HG03139 (cell line): Measurements from ENCODE around the gene TBX10.
A peak's percentile ranks its signal among the peaks of the same experiment; 100 is the strongest.
"Not testable (repeated sequence)": the region's sequence is repeated elsewhere in the genome, so short reads cannot be mapped to it uniquely, and the experiment has no call there.

ENCODE experiments used
- ATAC-seq: cut with Tn5 transposase; IDR thresholded peaks from one replicate; pipeline ENCODE4 v1.9.1; 2021; ENCODE audit not compliant: unreplicated experiment

The TBX10 gene

GRCh38 chr11:67664696-67665540, 25.4 kb upstream of the TBX10 start:
- no peak for ATAC-seq

- no peak for ATAC-seq
Measured at GRCh38 chr11:67664213-67664585, 24.6 kb upstream of the TBX10 start.

- ATAC-seq: no peak
Measured at GRCh38 chr11:67663532-67664212, 24.1 kb upstream of the TBX10 start.

- ATAC-seq: no peak
Measured at GRCh38 chr11:67662835-67663531, 23.4 kb upstream of the TBX10 start.

- ATAC-seq: no peak
Measured at GRCh38 chr11:67662142-67662834, 22.7 kb upstream of the TBX10 start.

- not testable (repeated sequence) for ATAC-seq
Measured at GRCh38 chr11:67660752-67661151, 21.2 kb upstream of the TBX10 start.

GRCh38 chr11:67659651-67660165, 20.1 kb upstream of the TBX10 start:
- not testable (repeated sequence) for ATAC-seq

GRCh38 chr11:67657300-67657699, 17.7 kb upstream of the TBX10 start:
- no peak for ATAC-seq

GRCh38 chr11:67656278-67656922, 16.8 kb upstream of the TBX10 start:
- ATAC-seq: no peak

- no peak for ATAC-seq
Measured at GRCh38 chr11:67654225-67654624, 14.7 kb upstream of the TBX10 start.

GRCh38 chr11:67652965-67653845, 13.6 kb upstream of the TBX10 start:
- no peak for ATAC-seq

- no peak for ATAC-seq
Measured at GRCh38 chr11:67651976-67652781, 12.6 kb upstream of the TBX10 start.

- no peak for ATAC-seq
Measured at GRCh38 chr11:67649634-67650510, 10.3 kb upstream of the TBX10 start.

- peak; percentile 10 for ATAC-seq
Measured at GRCh38 chr11:67648796-67649613, 9.4 kb upstream of the TBX10 start.

GRCh38 chr11:67648140-67648795, 8.7 kb upstream of the TBX10 start:
- ATAC-seq: peak; percentile 46

GRCh38 chr11:67647471-67647870, 7.9 kb upstream of the TBX10 start:
- no peak for ATAC-seq
